ENCODE results near the gene PDE6D.
"Not testable (repeated sequence)": the region's sequence is repeated elsewhere in the genome, so short reads cannot be mapped to it uniquely, and the experiment has no call there.

PDE6D gene

GRCh38 chr2:231769170-231770136 lies 11.6 kb downstream of the PDE6D start:
- DNase-seq (ENCODE audit: low spot score): no peak

DNA sequence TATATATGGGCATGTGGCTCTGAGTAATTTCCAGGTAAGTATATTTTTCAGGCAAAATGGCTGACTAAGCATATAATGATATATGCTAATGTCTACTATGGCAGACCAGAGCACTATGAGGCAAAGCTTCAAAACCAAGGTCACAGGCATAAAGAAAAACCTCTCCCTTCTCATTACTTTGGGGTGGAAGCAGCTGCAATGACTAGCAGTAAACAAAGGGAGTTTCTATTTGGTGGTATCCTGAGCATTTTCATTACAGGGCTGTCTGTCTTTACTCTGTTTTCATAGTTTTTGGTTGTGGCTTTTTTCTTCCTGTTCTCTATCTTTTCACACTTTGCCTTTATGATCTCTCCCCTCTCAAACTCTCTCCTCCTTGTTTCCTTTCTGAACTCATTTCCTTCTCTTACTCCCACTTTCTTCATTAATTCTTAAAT lies 15.6 kb downstream of the PDE6D start:
- DNase-seq (ENCODE audit: low spot score): no peak

- DNase-seq (ENCODE audit: low spot score): no peak
Observed at GRCh38 chr2:231764760-231765159, 16.3 kb downstream of the PDE6D start.

- no peak for DNase-seq (ENCODE audit: low spot score)
Observed at GRCh38 chr2:231764124-231764523, 17.0 kb downstream of the PDE6D start.

DNA sequence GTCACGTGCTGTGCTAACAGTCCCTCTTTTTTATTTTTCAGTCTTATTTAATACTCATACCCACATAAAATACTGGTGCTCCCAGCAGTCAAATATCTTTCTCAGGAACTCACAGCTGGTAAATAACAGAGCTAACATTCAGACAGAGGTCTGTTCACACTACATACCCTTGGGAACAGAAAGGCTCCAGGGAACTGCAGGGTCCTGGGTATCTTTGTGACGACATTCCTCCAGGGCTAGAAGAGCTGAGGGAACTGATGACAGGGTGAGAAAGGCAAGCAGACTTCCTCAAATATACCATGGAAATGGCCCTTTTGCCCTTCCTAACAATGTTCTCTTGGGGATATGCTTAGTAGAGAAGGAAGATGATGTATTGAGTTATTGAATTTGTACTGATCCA lies 19.3 kb downstream of the PDE6D start:
- DNase-seq (ENCODE audit: low spot score): no peak

- DNase-seq (ENCODE audit: low spot score): no peak
Observed at GRCh38 chr2:231752061-231752460, 29.0 kb downstream of the PDE6D start.

GRCh38 chr2:231751042-231751815 lies 29.9 kb downstream of the PDE6D start:
- DNase-seq (ENCODE audit: low spot score): no peak

GRCh38 chr2:231749016-231749415 lies 32.1 kb downstream of the PDE6D start:
- not testable (repeated sequence) for DNase-seq (ENCODE audit: low spot score)

DNA sequence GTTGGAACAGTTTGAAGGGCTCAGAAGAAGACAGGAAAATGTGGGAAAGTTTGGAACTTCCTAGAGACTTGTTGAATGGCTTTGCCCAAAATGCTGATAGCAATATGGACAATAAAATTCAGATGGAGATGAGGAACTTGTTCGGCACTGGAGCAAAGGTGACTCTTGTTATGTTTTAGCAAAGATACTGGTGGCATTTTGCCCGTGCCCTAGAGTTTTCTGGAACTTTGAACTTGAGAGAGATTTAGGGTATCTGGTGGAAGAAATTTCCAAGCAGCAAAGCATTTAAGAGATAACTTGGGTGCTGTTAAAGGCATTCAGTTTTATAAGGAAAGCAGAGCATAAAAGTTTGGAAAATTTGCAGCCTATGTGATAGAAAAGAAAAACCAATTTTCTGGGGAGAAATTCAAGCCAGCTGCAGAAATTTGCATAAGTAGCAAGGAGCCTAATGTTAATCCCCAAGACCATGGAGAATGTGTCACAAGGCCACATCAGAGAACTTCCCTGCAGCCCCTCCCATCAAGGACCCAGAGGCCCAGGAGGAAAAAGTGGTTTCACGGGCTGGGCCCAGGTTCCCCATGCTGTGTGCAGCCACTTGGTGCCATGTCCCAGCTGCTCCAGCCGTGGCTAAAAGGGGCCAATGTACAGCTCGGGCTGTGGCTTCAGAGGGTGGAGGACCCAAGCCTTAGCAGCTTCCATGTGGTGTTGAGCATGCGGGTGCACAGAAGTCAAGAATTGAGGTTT lies 32.8 kb downstream of the PDE6D start:
- not testable (repeated sequence) for DNase-seq (ENCODE audit: low spot score)

- DNase-seq (ENCODE audit: low spot score): no peak
Observed at GRCh38 chr2:231745303-231746038, 35.6 kb downstream of the PDE6D start.

DNA sequence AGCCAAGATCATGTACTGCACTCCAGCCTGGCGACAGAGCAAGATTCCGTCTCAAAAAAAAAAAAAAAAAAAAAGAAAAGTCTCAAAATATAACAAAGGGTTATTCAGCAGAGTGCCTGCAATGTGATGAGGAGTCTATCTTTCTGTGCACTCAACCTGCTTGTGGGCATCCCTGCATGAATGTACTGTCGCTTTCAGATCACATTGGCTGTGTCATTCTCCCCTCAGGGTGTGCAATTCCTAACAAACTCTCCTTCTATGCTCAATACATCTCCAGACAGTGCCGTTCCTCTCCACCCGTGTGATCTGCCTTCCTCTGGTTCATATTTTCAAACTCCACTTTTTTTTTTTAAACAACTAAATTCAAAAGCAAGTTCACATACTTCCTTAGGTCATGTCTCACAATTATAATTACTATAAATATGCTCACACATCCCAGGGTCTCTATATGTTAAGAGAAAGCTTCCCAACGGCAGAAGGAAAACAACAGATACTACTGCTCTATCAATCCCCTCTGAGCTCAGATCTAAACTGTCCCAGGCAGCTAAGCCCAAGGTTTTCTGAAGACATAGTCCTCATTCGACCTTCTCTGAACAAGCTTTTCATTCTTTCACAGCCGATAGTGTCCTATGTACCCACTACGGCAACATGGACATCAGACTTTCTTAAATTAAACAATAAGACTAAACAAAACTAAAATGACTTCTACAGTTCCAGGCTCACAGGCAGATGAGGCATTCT lies 37.5 kb downstream of the PDE6D start:
- DNase-seq (ENCODE audit: low spot score): no peak

DNA sequence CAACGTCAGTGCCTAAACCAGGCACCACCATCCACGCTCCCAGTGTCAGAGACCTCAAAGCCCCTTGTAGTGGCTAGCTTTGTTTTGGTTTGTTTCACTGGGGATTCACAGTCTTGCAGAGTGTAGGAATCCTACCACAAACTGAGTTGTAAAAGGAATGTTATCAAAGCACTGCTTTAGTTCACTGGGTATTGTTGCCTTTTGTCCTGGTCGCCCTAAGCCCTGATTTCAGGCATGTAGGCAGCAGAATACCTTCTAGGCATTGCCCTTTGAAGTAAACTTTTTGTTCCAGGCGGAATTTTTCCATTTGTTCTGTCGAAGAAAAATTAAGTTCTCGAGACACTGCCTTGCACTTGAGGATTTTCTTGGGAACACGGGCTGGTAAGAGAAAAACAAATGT lies 43.3 kb downstream of the PDE6D start:
- DNase-seq (ENCODE audit: low spot score): no peak

GRCh38 chr2:231732604-231733003 lies 48.5 kb downstream of the PDE6D start:
- DNase-seq (ENCODE audit: low spot score): no peak

GRCh38 chr2:231727621-231728020 lies 53.5 kb downstream of the PDE6D start:
- no peak for DNase-seq (ENCODE audit: low spot score)

DNA sequence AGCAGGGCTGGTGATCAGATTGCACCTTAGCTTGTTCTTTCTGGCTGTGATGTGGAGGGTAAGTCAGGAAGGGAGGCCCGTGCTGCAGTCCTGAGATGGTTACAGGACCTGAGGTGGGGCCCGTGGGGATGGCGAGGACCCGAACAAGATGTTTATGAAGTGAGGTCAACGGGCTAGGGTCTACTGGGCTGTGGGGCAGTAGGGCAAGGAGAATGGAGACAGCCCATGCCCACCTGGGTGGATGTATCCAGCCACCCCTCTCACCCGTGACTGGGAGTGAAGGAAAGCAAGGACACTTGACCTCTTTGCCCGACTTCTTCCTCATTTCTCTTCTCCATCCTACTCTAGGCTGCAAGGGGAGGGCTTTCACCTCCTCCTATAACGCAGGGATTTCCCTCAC lies 54.8 kb downstream of the PDE6D start:
- DNase-seq (ENCODE audit: low spot score): no peak

GRCh38 chr2:231725476-231725875 lies 55.6 kb downstream of the PDE6D start:
- DNase-seq (ENCODE audit: low spot score): no peak

DNA sequence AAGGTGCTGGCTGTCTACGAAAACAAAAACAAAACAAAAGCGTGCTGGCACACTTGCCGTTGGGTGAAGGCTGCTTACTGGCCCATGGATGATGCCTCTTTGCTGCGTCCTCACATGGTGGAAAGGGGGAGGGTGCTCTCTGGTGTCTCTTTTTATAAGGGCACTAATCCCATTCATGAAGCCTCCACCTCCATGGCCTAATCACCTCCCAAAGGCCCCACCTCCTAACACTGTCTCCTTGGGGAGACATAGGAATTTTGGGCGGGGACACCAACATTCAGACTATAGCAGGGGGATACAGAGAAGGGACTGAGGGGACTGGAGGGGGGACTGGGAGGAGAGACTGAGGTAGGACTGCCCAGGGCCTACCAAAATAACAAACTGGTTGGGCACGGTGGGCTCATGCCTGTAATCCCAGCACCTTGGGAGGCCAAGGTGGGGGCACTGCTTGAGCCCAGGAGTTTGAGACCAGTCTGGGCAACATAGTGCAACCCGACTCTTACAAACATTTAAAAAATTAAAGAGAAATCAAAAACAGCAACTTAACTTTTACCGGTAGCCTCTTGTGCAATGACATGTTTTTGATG lies 58.3 kb downstream of the PDE6D start:
- DNase-seq (ENCODE audit: low spot score): no peak

- no peak for DNase-seq (ENCODE audit: low spot score)
Observed at GRCh38 chr2:231720987-231721966, 59.8 kb downstream of the PDE6D start.

DNA sequence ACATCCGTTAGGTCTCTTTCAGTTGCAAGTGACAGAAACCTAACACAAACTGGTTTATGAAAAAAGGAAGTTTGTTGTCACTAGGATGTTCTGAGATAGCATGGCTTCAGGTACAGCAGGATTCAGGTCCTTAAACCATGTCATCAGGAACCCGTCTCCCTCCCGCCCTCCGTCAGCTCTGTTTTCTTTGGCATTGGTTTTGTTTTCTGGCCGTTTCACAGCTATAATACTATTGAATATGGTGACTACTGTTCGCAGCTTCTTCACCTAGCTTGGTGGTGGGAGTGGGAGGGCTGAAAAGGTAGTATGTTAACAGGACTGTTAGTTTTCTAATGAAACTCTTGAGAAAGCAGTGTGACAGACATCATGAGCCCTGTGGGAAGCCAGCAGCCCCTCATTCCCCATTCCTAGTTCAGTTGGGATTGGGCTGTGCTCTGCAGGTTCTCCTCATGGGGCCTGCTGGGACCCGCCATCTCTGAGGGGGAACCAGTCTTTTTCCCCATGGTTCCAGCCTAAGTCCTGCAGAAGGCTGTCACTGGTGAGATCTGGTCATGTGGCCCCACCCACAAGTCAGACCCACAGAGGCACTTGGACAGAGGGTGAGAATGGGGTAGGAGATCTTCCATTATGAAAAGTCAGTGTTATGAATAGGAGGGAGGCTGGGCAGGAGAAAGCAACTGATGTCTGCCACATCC lies 60.6 kb downstream of the PDE6D start:
- DNase-seq (ENCODE audit: low spot score): no peak

Data from RKO (cell line).